HCT116 (cell line): ENCODE data around the gene S100P. TPM values are rescaled to one million over a fixed set of nuclear protein-coding genes. Genes with fewer than 3 reads are reported as not detected.

ENCODE experiments used
- ATAC-seq: fragments of 200-7000 bp; cut with Tn5 transposase; 2 replicates; pipeline ENCODE4 v1.9.1; 2020; ENCODE audit warnings: mild to moderate bottlenecking, moderate library complexity
- BruUV-seq: library from RNA; stranded (reverse); fragments of 400-500 nt; replicated peaks from 2 replicates; lab custom pipeline; 2021; lab: Mats Ljungman, UMichigan
- CTCF ChIA-PET: fragments of 300-600 bp; sonication (Branson Sonifier 250); formaldehyde crosslinking; loops from one replicate; lab custom pipeline; 2021; ENCODE audit warnings: antibody characterized with exemption; lab: Charles Lee
- POLR2A ChIA-PET: fragments of 300-600, 350-600 bp; sonication (Branson Sonifier 250); formaldehyde crosslinking; loops from one replicate; lab custom pipeline; 2021; ENCODE audit warnings: antibody characterized with exemption; lab: Charles Lee
- RAD21 ChIA-PET, 2 experiments: fragments of 300-600 bp; sonication (Branson Sonifier 250); formaldehyde crosslinking; loops; one replicate each; lab custom pipeline; 2023; ENCODE audit warnings: low total read pairs in 2 of 2; ENCODE audit not compliant: uncharacterized antibody in 2 of 2, unreplicated experiment in 2 of 2, low non-redundant PET in 1 of 2; lab: Charles Lee
- DNase-seq: peaks from one replicate; pipeline ENCODE4 v3.0.0-alpha.2; 2010; ENCODE audit warnings: low read depth, low spot score
- H2AFZ ChIP-seq: fragments of 200-600 bp; shearing (Covaris generic), sonication (generic); 2 replicates; pipeline ENCODE4 v1.6.1; 2017; ENCODE audit warnings: low read depth, mixed run types, mixed read lengths, antibody characterized with exemption, low read length; ENCODE audit not compliant: poor library complexity, severe bottlenecking
- H3K27ac ChIP-seq: 2 replicates; pipeline ENCODE4 v1.5.1; 2012; ENCODE audit warnings: low read depth, low read length
- H3K27me3 ChIP-seq: fragments of 200-600 bp; sonication (generic); 2 replicates; pipeline ENCODE4 v1.6.1; 2016; ENCODE audit warnings: mixed run types, low read length, mixed read lengths; ENCODE audit not compliant: insufficient read depth
- H3K36me3 ChIP-seq, 2 experiments: fragments of 200-500 bp in 1 of 2; fragments of 200-600 bp in 1 of 2; sonication (Bioruptor generic) in 1 of 2; sonication (generic) in 1 of 2; 2 replicates each; pipeline versions ENCODE4 v1.5.1 to v1.6.1; 2014 to 2016; ENCODE audit warnings: low read length in 2 of 2, inconsistent platforms in 1 of 2, mixed read lengths in 1 of 2, mixed run types in 1 of 2; ENCODE audit not compliant: insufficient read depth in 2 of 2, control insufficient read depth in 1 of 2
- H3K4me1 ChIP-seq, 2 experiments: fragments of 200-600 bp in 1 of 2; sonication (generic) in 1 of 2; 2 replicates each; pipeline versions ENCODE4 v1.5.1 to v1.6.1; 2012 to 2017; ENCODE audit warnings: low read length in 2 of 2, inconsistent platforms in 1 of 2, mild to moderate bottlenecking in 1 of 2, mixed read lengths in 1 of 2, mixed run types in 1 of 2, moderate library complexity in 1 of 2; ENCODE audit not compliant: insufficient read depth in 2 of 2, control insufficient read depth in 1 of 2
- H3K4me2 ChIP-seq: fragments of 200-600 bp; sonication (generic); 2 replicates; pipeline ENCODE4 v1.6.1; 2017; ENCODE audit warnings: mixed run types, low read length, mixed read lengths
- H3K4me3 ChIP-seq, 2 experiments: fragments of 200-600 bp in 1 of 2; sonication (generic) in 1 of 2; replicated peaks in 1 of 2; 2 replicates each; pipeline ENCODE4 v1.5.1; 2011 to 2016; ENCODE audit warnings: low read length in 2 of 2, control low read depth in 1 of 2, low read depth in 1 of 2, mild to moderate bottlenecking in 1 of 2, mixed read lengths in 1 of 2, mixed run types in 1 of 2
- H3K79me2 ChIP-seq: fragments of 200-600 bp; sonication (generic); 2 replicates; pipeline ENCODE4 v1.6.1; 2017; ENCODE audit warnings: mild to moderate bottlenecking, mixed run types, low read length, moderate library complexity, mixed read lengths; ENCODE audit not compliant: insufficient read depth
- H3K9ac ChIP-seq: fragments of 200-600 bp; sonication (generic); 2 replicates; pipeline ENCODE4 v1.6.1; 2016; ENCODE audit warnings: low read length, mixed read lengths
- H3K9me2 ChIP-seq: fragments of 200-600 bp; sonication (generic), shearing (Covaris generic); 2 replicates; pipeline ENCODE4 v1.6.1; 2017; ENCODE audit warnings: mixed run types, mild to moderate bottlenecking, moderate library complexity; ENCODE audit not compliant: insufficient read depth
- H3K9me3 ChIP-seq, 2 experiments: fragments of 200-500 bp in 1 of 2; fragments of 200-600 bp in 1 of 2; sonication (Bioruptor generic) in 1 of 2; sonication (generic) in 1 of 2; 2 replicates each; pipeline ENCODE4 v1.6.1; 2014 to 2017; ENCODE audit warnings: low read length in 2 of 2, mixed read lengths in 2 of 2, inconsistent platforms in 1 of 2, low read depth in 1 of 2, mild to moderate bottlenecking in 1 of 2, mixed run types in 1 of 2, moderate library complexity in 1 of 2; ENCODE audit not compliant: control insufficient read depth in 1 of 2, insufficient read depth in 1 of 2
- H4K20me1 ChIP-seq: fragments of 200-600 bp; sonication (generic), shearing (Covaris generic); 2 replicates; pipeline ENCODE4 v1.6.1; 2017; ENCODE audit warnings: mixed run types, mild to moderate bottlenecking, moderate library complexity; ENCODE audit not compliant: insufficient read depth
- CBX3 ChIP-seq: IDR thresholded peaks from 2 replicates; pipeline ENCODE4 v1.6.1; 2012; ENCODE audit warnings: low read depth
- CEBPB ChIP-seq: IDR thresholded peaks from 2 replicates; pipeline ENCODE4 v1.6.1; 2012; ENCODE audit warnings: low read depth
- EGR1 ChIP-seq: IDR thresholded peaks from 2 replicates; pipeline ENCODE4 v1.6.1; 2012; ENCODE audit warnings: low read depth
- JUND ChIP-seq: IDR thresholded peaks from 2 replicates; pipeline ENCODE4 v1.6.1; 2012
- POLR2A ChIP-seq: IDR thresholded peaks from 2 replicates; pipeline ENCODE4 v1.7.0; 2011; ENCODE audit warnings: borderline replicate concordance; ENCODE audit not compliant: insufficient read depth, insufficient read length; ENCODE audit errors: extremely low read depth
- POLR2AphosphoS5 ChIP-seq: IDR thresholded peaks from 2 replicates; pipeline ENCODE4 v1.6.1; 2011; ENCODE audit warnings: mild to moderate bottlenecking, low read depth, low read length, moderate library complexity
- RAD21 ChIP-seq: IDR thresholded peaks from 2 replicates; pipeline ENCODE4 v1.6.1; 2012; ENCODE audit warnings: low read depth, mild to moderate bottlenecking
- SP1 ChIP-seq: IDR thresholded peaks from 2 replicates; pipeline ENCODE4 v1.6.1; 2012; ENCODE audit warnings: low read depth
- SRF ChIP-seq: IDR thresholded peaks from 2 replicates; pipeline ENCODE4 v1.6.1; 2012; ENCODE audit warnings: low read depth
- TCF7L2 ChIP-seq: IDR thresholded peaks from 2 replicates; pipeline ENCODE4 v1.7.0; 2011; ENCODE audit warnings: borderline replicate concordance, inconsistent platforms; ENCODE audit not compliant: insufficient read depth, insufficient read length; ENCODE audit errors: extremely low read depth
- ZNF274 ChIP-seq: fragments of 200-500 bp; sonication (Bioruptor generic); IDR thresholded peaks from 2 replicates; pipeline ENCODE4 v1.6.1; 2014; ENCODE audit warnings: mild to moderate bottlenecking, low read depth, low read length, inconsistent platforms
- intact Hi-C: fragments of 100-400 bp; cut with micrococcal nuclease; formaldehyde crosslinking; loops from 2 replicates; pipeline ENCODE4 v1.10.0; 2022
- total RNA-seq: library from RNA; stranded (reverse); gene quantifications from one replicate; pipeline ENCODE4 v1.2.1, GENCODE V29; 2021; ENCODE audit not compliant: unreplicated experiment
- TF ChIP-seq, protein P1 (sequence below): IDR thresholded peaks from 2 replicates; pipeline ENCODE4 v1.6.1; 2011; ENCODE audit warnings: mild to moderate bottlenecking, low read length, moderate library complexity; ENCODE audit not compliant: insufficient replicate concordance; ENCODE audit errors: extremely low read depth
- TF ChIP-seq, protein P2 (sequence below): IDR thresholded peaks from 2 replicates; pipeline ENCODE4 v1.6.1; 2012
- TF ChIP-seq, protein P3 (sequence below): IDR thresholded peaks from 2 replicates; pipeline ENCODE4 v1.6.1; 2012

Gene S100P
- total RNA-seq, 1 experiment from 2014 or later: 4.1 TPM

DNA sequence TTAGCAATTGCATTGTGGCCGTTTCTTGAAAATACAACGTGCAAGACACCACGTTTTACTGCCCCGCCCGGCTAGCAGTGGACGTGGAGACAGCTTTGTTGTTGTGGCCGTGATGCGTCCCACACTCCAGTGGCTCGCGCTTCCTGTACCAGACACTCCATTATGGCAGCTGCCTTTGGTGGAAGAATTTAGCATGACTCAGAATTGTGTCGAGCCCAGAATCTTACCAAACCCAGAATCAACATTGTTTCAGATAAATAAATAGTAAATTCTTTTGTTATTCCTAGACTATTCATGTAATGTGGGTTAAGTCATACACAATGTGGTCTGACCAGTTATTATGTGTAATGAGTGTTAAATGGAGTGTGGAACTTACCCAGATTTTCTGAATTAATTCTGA, 25.3 kb upstream of the S100P start:
- H3K4me3 ChIP-seq: no peak overlapping the region
- intact Hi-C loops: no loop called here
- H3K9ac ChIP-seq: no peak overlapping the region
- TF ChIP-seq, protein P1, sequence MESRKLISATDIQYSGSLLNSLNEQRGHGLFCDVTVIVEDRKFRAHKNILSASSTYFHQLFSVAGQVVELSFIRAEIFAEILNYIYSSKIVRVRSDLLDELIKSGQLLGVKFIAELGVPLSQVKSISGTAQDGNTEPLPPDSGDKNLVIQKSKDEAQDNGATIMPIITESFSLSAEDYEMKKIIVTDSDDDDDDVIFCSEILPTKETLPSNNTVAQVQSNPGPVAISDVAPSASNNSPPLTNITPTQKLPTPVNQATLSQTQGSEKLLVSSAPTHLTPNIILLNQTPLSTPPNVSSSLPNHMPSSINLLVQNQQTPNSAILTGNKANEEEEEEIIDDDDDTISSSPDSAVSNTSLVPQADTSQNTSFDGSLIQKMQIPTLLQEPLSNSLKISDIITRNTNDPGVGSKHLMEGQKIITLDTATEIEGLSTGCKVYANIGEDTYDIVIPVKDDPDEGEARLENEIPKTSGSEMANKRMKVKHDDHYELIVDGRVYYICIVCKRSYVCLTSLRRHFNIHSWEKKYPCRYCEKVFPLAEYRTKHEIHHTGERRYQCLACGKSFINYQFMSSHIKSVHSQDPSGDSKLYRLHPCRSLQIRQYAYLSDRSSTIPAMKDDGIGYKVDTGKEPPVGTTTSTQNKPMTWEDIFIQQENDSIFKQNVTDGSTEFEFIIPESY: no peak
- TF ChIP-seq, protein P2, sequence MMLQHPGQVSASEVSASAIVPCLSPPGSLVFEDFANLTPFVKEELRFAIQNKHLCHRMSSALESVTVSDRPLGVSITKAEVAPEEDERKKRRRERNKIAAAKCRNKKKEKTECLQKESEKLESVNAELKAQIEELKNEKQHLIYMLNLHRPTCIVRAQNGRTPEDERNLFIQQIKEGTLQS: no peak
- TF ChIP-seq POLR2A: no peak
- TF ChIP-seq TCF7L2: no peak
- no peak for TF ChIP-seq CBX3
- TF ChIP-seq EGR1: no peak
- no peak for TF ChIP-seq SP1
- TF ChIP-seq, all 23 proteins: peak for 0
- DNase-seq (no peak), ATAC-seq (no peak)
- Histone ChIP-seq H3K36me3 (no peaks in the 10 kb centered on the region), H3K9me3 (no peaks in the 10 kb centered on the region), H4K20me1 (no peaks in the 10 kb centered on the region), H3K4me1 (peaks cover 0 to 7% of the 10 kb centered on the region in 2 experiments; a peak in 1 of 4 replicates), H3K9me2 (no peaks in the 10 kb centered on the region), H3K4me2 (no peak overlapping the region), H3K27ac (no peak overlapping the region), H3K79me2 (no peaks in the 10 kb centered on the region), H3K27me3 (no peaks in the 10 kb centered on the region), H2AFZ (no peak overlapping the region)
- ChIA-PET POLR2A (no interaction called here), CTCF (no interaction called here), RAD21 (no interaction called here)
- no TSS peak for BruUV-seq

DNA sequence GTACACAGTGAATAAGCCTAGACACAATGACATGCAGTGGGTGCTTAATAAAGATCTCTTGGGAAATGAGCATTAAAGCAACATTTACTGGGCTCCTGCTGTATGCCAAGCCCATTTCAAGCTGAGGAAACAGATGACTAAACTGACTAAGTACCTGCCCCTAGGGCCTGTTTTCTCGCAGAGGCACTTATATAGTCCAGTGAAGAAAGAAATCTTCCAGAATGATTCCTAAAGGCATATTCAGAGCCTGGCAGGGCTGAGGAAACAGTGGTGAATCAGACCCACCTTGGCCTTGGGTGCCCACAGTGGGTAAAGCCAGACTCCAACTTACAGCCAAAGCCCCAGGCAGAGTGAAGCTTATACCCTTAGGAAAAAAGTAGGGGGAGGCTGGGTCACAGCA, 22.0 kb upstream of the S100P start:
- Histone ChIP-seq H3K9ac (no peak overlapping the region), H3K9me2 (no peaks in the 10 kb centered on the region), H4K20me1 (peaks cover 18% of the 10 kb centered on the region; the same call in 1 of the 2 replicates), H3K79me2 (peaks cover 25% of the 10 kb centered on the region), H3K27ac (no peak overlapping the region), H3K4me3 (no peak overlapping the region), H3K27me3 (no peaks in the 10 kb centered on the region), H3K4me1 (peaks cover 8 to 16% of the 10 kb centered on the region in 2 experiments; a peak in 3 of 4 replicates), H3K9me3 (no peaks in the 10 kb centered on the region), H3K36me3 (peaks cover 11 to 17% of the 10 kb centered on the region in 2 experiments; a peak in 3 of 4 replicates), H2AFZ (no peak overlapping the region), H3K4me2 (no peak overlapping the region)
- no peak for ATAC-seq
- TF ChIP-seq, protein P3, sequence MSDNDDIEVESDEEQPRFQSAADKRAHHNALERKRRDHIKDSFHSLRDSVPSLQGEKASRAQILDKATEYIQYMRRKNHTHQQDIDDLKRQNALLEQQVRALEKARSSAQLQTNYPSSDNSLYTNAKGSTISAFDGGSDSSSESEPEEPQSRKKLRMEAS: no peak
- TF ChIP-seq POLR2AphosphoS5 (no peak), CEBPB (no peak), CBX3 (no peak), ZNF274 (no peak), JUND (no peak), SRF (no peak), RAD21 (no peak)
- TF ChIP-seq, protein P2: no peak
- RAD21 ChIA-PET: no interaction called here
- BruUV-seq: no TSS peak
- POLR2A ChIA-PET: interaction anchor here (3.6 kb wide), 1 partner anchor 19 kb away, joined by 35 read pairs; no protein-coding TSS in a partner anchor
- CTCF ChIA-PET: no interaction called here
- no peak for DNase-seq
- intact Hi-C loops: no loop called here
